ENCODE measurements around the gene GFOD1. TPM values are rescaled to one million over a fixed set of nuclear protein-coding genes. Genes with fewer than 3 reads are reported as not detected.

Gene GFOD1
- total and polyA plus RNA-seq, 10 of the 15 experiments (the other 5 are each of a cell fraction or from before 2014, with no cell fraction given): 6.5 to 41.4 (median 16.0) TPM

DNA sequence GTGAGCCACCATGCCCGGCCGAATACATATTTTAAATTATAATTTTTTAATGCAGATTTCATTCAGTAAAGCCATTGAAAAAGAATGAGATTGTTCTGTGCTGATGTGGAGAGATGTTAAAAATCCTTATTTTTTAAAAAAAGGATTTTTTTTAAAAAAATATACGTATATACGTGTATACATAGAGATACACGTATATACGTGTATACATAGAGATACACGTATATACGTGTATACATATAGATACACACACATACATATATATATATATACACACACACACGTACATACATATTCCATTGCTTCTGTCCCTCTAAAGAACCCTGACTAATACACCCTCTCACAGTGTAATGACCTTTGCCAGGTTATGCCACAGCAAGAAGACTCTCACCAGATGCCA, 135.2 kb downstream of the GFOD1 start:
- ChIA-PET CTCF (interaction anchor here (0.9 kb wide), 1 partner anchor 222 kb away, joined by 3 read pairs; the partner anchor contains the start of gene SIRT5), RAD21 (ENCODE audit: unreplicated experiment) (interaction anchor here (1.3 to 7.2 kb wide), 2 partner anchors 73 to 77 kb away, joined by 5 to 126 read pairs; no protein-coding TSS in a partner anchor), POLR2A (no interaction called here), SMC1A (ENCODE audit: uncharacterized antibody, unreplicated experiment) (interaction anchor here (0.9 to 9.6 kb wide), 5 partner anchors 23 to 319 kb away, joined by 3 to 135 read pairs (median 3); no protein-coding TSS in a partner anchor)
- TF ChIP-seq YBX1 (IDR thresholded peaks at IDR 0.05) (no peak), HDAC2 (IDR thresholded peaks at IDR 0.05) (no peak), SUZ12 (IDR thresholded peaks at IDR 0.05; ENCODE audit: unreplicated experiment) (no peak), RAD51 (IDR thresholded peaks at IDR 0.05) (no peak), ETV6 (conservative IDR thresholded peaks at IDR 0.05 in 1 of 2, IDR thresholded peaks at IDR 0.05 in 1 of 2; ENCODE audit: borderline replicate concordance in 1 of 2, low read depth in 1 of 2) (no peak), ATF2 (IDR thresholded peaks at IDR 0.05; ENCODE audit: low read length) (no peak), ZNF384 (IDR thresholded peaks at IDR 0.05; ENCODE audit: borderline replicate concordance, low read depth, low read length) (no peak), IKZF2 (IDR thresholded peaks at IDR 0.05) (no peak), MEF2A (IDR thresholded peaks at IDR 0.05; ENCODE audit: insufficient read depth, low read depth, low read length) (no peak), ZNF24 (IDR thresholded peaks at IDR 0.05) (no peak), SPI1 (IDR thresholded peaks at IDR 0.05; ENCODE audit: borderline replicate concordance, insufficient read depth, low read depth, low read length) (no peak), RELA (IDR thresholded peaks at IDR 0.05; ENCODE audit: borderline replicate concordance, partially characterized antibody) (no peak), GABPA (IDR thresholded peaks at IDR 0.05; ENCODE audit: low read depth) (no peak)
- TF ChIP-seq, protein P1, sequence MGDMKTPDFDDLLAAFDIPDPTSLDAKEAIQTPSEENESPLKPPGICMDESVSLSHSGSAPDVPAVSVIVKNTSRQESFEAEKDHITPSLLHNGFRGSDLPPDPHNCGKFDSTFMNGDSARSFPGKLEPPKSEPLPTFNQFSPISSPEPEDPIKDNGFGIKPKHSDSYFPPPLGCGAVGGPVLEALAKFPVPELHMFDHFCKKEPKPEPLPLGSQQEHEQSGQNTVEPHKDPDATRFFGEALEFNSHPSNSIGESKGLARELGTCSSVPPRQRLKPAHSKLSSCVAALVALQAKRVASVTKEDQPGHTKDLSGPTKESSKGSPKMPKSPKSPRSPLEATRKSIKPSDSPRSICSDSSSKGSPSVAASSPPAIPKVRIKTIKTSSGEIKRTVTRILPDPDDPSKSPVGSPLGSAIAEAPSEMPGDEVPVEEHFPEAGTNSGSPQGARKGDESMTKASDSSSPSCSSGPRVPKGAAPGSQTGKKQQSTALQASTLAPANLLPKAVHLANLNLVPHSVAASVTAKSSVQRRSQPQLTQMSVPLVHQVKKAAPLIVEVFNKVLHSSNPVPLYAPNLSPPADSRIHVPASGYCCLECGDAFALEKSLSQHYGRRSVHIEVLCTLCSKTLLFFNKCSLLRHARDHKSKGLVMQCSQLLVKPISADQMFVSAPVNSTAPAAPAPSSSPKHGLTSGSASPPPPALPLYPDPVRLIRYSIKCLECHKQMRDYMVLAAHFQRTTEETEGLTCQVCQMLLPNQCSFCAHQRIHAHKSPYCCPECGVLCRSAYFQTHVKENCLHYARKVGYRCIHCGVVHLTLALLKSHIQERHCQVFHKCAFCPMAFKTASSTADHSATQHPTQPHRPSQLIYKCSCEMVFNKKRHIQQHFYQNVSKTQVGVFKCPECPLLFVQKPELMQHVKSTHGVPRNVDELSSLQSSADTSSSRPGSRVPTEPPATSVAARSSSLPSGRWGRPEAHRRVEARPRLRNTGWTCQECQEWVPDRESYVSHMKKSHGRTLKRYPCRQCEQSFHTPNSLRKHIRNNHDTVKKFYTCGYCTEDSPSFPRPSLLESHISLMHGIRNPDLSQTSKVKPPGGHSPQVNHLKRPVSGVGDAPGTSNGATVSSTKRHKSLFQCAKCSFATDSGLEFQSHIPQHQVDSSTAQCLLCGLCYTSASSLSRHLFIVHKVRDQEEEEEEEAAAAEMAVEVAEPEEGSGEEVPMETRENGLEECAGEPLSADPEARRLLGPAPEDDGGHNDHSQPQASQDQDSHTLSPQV (IDR thresholded peaks at IDR 0.05): no peak
- ATAC-seq (no peak), DNase-seq (ENCODE audit: low read depth, low spot score) (no peak), FAIRE-seq (no peak)
- Histone ChIP-seq H3K27ac (ENCODE audit: control insufficient read depth, insufficient read depth) (no peak overlapping the region), H4K20me1 (ENCODE audit: control insufficient read depth, insufficient read depth) (no peaks in the 10 kb centered on the region), H3K36me3 (ENCODE audit: control insufficient read depth in 2 of 2, insufficient read depth in 2 of 2, low read length in 1 of 2) (no peaks in the 10 kb centered on the region), H3K9ac (ENCODE audit: control insufficient read depth, insufficient read depth, low read length) (no peak overlapping the region), H3K79me2 (ENCODE audit: control insufficient read depth, insufficient read depth, low read length) (no peaks in the 10 kb centered on the region), H3K4me2 (ENCODE audit: control insufficient read depth, insufficient read depth) (no peak overlapping the region), H3K9me3 (replicated peaks; ENCODE audit: control insufficient read depth, insufficient read depth, low read length) (no peaks in the 10 kb centered on the region), H3K4me1 (ENCODE audit: control insufficient read depth, insufficient read depth, low read length) (peaks cover 28% of the 10 kb centered on the region), H3K4me3 (no peak overlapping the region), H2AFZ (ENCODE audit: control insufficient read depth, low read depth, low read length) (no peak overlapping the region), H3K27me3 (replicated peaks in 1 of 2; ENCODE audit: control insufficient read depth in 2 of 2, insufficient read depth in 2 of 2, low read length in 1 of 2) (no peaks in the 10 kb centered on the region)
- in situ Hi-C loops (cut with MboI) (no loop called here), intact Hi-C loops (cut with micrococcal nuclease; ENCODE audit: unreplicated experiment) (no loop called here)
- BruUV-seq (replicated peaks): no TSS peak
- WGBS (ENCODE audit: insufficient coverage, insufficient replicate concordance, low lambda C conversion rate, missing lambda C conversion rate): 93% methylated on average over 9 of the region's 9 CpGs

All from GM12878 (cell line).